Activated CD4-positive, alpha-beta T cell treated with anti-CD3 and anti-CD28 coated beads, Interleukin-2, Interleukin-6, amounts not matched to agents 100 ng/mL and 50 ng/mL, durations not matched to agents 16 hours and 8 hours (primary cell): Measurements from ENCODE around the gene ADAMTSL1.

Source experiments
- DNase-seq: peaks from one replicate; pipeline ENCODE4 v3.0.0-alpha.2; 2020

The ADAMTSL1 gene

GRCh38 chr9:18666986-18667772, 193.2 kb downstream of the ADAMTSL1 start:
- no peak for DNase-seq

- DNase-seq = no peak
Observed at GRCh38 chr9:18668944-18669343, 195.0 kb downstream of the ADAMTSL1 start.

- no peak for DNase-seq
Observed at GRCh38 chr9:18672706-18673105, 198.8 kb downstream of the ADAMTSL1 start.

- DNase-seq = no peak
Observed at GRCh38 chr9:18673179-18673578, 199.2 kb downstream of the ADAMTSL1 start.

GRCh38 chr9:18675332-18675731, 201.4 kb downstream of the ADAMTSL1 start:
- DNase-seq = no peak

GRCh38 chr9:18675973-18676372, 202.0 kb downstream of the ADAMTSL1 start:
- no peak for DNase-seq

GRCh38 chr9:18676525-18676924, 202.6 kb downstream of the ADAMTSL1 start:
- no peak for DNase-seq

- DNase-seq = no peak
Observed at GRCh38 chr9:18678821-18679590, 205.1 kb downstream of the ADAMTSL1 start.

GRCh38 chr9:18682907-18683306, 209.0 kb downstream of the ADAMTSL1 start:
- no peak for DNase-seq

GRCh38 chr9:18683312-18683711, 209.4 kb downstream of the ADAMTSL1 start:
- no peak for DNase-seq

- no peak for DNase-seq
Observed at GRCh38 chr9:18683851-18684250, 209.9 kb downstream of the ADAMTSL1 start.

GRCh38 chr9:18684593-18685317, 210.8 kb downstream of the ADAMTSL1 start:
- no peak for DNase-seq

- no peak for DNase-seq
Observed at GRCh38 chr9:18688581-18689565, 214.9 kb downstream of the ADAMTSL1 start.

GRCh38 chr9:18689921-18690320, 216.0 kb downstream of the ADAMTSL1 start:
- no peak for DNase-seq

- no peak for DNase-seq
Observed at GRCh38 chr9:18692268-18692667, 218.3 kb downstream of the ADAMTSL1 start.

GRCh38 chr9:18692962-18693361, 219.0 kb downstream of the ADAMTSL1 start:
- no peak for DNase-seq

GRCh38 chr9:18694959-18695668, 221.2 kb downstream of the ADAMTSL1 start:
- DNase-seq = no peak

GRCh38 chr9:18698992-18699391, 225.0 kb downstream of the ADAMTSL1 start:
- no peak for DNase-seq

GRCh38 chr9:18699764-18700163, 225.8 kb downstream of the ADAMTSL1 start:
- no peak for DNase-seq

GRCh38 chr9:18700714-18701113, 226.8 kb downstream of the ADAMTSL1 start:
- DNase-seq = no peak

GRCh38 chr9:18703151-18703900, 229.4 kb downstream of the ADAMTSL1 start:
- no peak for DNase-seq
